NT2/D1 (cell line): Measurements from ENCODE around the gene OR6C75.

Source experiments
- SUZ12 ChIP-seq: IDR thresholded peaks from 2 replicates; pipeline ENCODE4 v1.6.1; 2011; ENCODE audit not compliant: insufficient read length, insufficient read depth; ENCODE audit errors: extremely low read depth
- YY1 ChIP-seq: IDR thresholded peaks from 2 replicates; pipeline ENCODE4 v1.6.1; 2011; ENCODE audit not compliant: insufficient read length, insufficient read depth
- ZNF274 ChIP-seq: IDR thresholded peaks from 2 replicates; pipeline ENCODE4 v1.6.1; 2011; ENCODE audit warnings: mild to moderate bottlenecking, low read depth, low read length

DNA sequence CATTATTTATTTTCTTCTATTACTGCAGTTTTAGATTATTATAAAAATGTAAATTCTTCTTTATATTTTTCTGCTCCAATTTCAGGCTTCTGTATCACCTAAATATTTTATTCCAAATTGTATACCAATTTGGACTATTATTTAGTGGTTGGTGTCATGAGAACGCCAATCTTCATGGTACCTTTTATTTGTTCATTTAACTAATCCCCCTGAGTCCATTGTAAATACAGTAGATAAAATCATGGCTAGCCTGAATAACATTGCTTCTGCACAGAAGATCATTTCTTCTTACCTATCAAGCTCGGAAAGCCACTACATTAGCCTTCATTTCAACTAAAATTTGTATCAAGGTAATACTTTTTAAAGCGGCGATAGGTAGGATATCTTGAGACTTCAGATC is at the start of gene OR6C75:
- TF ChIP-seq ZNF274 (no peak), SUZ12 (no peak), YY1 (no peak)
